HG02943 (cell line): ENCODE data around the gene NUDT16L1.
"Not testable (repeated sequence)": the region's sequence is repeated elsewhere in the genome, so short reads cannot be mapped to it uniquely, and the experiment has no call there.

Source experiments
- ATAC-seq: cut with Tn5 transposase; IDR thresholded peaks from one replicate; pipeline ENCODE4 v1.9.1; 2021; ENCODE audit warnings: mild to moderate bottlenecking, low read depth, moderate library complexity; ENCODE audit not compliant: unreplicated experiment

The NUDT16L1 gene

GRCh38 chr16:4713663-4714501 lies 20.5 kb downstream of the NUDT16L1 start:
- ATAC-seq = no peak

- no peak for ATAC-seq
Measured at GRCh38 chr16:4714996-4715395, 21.6 kb downstream of the NUDT16L1 start.

- ATAC-seq = no peak
Measured at GRCh38 chr16:4718466-4718865, 25.1 kb downstream of the NUDT16L1 start.

- no peak for ATAC-seq
Measured at GRCh38 chr16:4723071-4723767, 29.9 kb downstream of the NUDT16L1 start.

DNA sequence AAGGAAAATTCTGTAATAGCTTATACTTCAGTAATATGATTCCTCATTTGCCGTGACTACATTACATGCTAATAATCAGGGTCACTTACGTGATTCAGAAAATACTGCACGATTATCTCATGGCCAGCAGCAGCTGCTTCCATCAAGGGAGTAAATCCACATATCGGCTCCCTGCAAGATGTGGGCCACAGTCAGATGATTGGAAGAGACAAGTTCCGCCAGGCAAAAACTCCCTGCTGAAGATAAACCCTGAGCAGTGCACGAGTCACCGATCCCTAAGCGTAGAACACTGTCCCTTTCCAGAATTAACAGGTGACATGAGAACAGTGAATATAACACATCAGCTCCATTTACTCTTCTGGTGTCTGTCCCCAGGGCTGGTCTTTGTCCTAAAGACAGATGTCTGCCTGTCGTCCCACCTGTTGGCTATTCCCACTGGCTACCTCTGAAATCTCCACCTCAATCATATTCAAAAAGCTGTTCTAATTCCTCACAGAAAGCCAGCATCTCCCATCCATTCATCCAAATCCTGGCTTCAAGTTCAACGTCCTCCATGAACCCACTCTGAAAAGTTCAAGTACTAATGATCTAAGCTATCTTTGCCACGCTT lies 31.4 kb downstream of the NUDT16L1 start:
- ATAC-seq = no peak

DNA sequence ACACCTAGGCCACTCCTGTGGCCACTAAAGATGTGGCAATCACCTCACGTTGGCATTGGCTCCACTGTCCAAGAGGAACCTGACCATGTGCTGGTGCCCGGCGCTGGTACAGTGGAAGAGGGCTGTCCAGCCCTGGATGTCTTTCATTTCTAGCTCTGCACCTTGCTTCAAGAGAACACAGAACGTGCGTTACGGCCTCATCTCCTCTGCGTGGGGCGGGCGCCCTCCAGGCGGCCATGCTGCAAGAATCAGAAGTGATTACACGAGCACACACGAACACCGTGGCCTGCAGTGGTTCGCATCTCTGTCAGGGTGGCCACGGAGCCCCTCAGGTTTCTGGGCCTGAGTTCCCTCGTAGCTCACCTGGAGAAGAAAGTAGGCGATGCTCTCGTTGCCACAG lies 33.3 kb downstream of the NUDT16L1 start:
- no peak for ATAC-seq

DNA sequence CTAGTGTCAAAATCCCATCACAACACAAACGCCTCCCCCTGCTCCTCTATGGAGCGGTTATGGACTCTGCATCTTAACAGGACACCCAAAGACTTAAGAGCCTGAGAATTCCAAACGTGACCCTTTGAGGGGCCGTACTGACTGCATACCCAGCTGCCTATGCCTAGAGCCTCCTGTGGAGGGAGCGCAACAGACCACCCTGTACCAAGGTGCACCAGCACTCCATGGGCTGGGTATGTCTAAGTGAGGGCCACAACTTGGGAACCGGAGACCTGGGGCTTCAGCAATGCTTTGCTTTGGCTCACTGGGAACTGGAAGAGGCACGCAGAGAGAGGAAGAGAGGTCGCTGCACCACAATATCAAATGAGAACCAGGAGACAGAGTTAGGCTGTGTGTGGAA lies 35.3 kb downstream of the NUDT16L1 start:
- no peak for ATAC-seq

GRCh38 chr16:4729876-4730275 lies 36.5 kb downstream of the NUDT16L1 start:
- ATAC-seq = no peak

DNA sequence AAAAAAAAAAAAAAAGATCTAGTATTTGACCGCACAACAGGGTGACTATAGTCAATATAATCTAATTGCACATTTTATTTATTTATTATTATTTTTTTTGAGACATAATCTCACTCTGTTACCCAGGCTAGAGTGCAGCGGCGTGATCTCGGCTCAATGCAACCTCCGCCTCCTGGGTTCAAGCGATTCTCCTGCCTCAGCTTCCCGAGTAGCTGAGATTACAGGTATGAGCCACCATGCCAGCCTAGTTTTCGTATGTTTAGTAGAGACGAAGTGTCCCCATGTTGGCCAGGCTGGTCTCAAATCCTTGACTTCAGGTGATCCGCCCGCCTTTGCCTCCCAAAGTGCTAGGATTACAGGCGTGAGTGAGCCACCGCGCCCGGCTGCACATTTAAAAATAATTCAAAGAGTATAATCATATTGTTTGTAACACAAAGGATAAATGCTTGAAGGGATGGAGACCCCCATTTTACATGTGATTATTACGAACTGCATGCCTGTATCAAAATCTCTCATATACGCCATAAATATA lies 39.9 kb downstream of the NUDT16L1 start:
- ATAC-seq = no peak

DNA sequence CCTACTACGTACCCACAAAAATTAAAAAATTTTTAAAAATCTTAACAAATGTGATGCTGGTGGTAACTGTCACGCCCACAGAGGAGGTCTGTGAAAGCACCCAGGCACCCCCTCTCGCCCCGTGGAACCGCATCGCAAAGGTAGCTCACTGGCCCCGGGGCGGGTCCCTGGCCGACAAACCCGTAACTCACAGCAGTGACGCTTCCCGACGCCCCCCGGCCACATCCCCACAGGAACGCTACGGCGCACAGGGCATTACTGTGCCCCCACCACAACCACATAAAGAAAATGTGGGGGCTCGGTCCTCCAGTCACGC lies 40.3 kb downstream of the NUDT16L1 start:
- ATAC-seq = no peak

- ATAC-seq = peak; percentile 70
Measured at GRCh38 chr16:4734063-4734729, 40.8 kb downstream of the NUDT16L1 start, which contains the start of the genes ANKS3 and DNAAF8. TSS of gene ANKS3 (minus strand) at chr16:4734271. CDS start at chr16:4730149, 4,122 bp downstream. TSS of gene DNAAF8 (plus strand) at chr16:4734537. CDS start at chr16:4736515, 1,978 bp downstream.

DNA sequence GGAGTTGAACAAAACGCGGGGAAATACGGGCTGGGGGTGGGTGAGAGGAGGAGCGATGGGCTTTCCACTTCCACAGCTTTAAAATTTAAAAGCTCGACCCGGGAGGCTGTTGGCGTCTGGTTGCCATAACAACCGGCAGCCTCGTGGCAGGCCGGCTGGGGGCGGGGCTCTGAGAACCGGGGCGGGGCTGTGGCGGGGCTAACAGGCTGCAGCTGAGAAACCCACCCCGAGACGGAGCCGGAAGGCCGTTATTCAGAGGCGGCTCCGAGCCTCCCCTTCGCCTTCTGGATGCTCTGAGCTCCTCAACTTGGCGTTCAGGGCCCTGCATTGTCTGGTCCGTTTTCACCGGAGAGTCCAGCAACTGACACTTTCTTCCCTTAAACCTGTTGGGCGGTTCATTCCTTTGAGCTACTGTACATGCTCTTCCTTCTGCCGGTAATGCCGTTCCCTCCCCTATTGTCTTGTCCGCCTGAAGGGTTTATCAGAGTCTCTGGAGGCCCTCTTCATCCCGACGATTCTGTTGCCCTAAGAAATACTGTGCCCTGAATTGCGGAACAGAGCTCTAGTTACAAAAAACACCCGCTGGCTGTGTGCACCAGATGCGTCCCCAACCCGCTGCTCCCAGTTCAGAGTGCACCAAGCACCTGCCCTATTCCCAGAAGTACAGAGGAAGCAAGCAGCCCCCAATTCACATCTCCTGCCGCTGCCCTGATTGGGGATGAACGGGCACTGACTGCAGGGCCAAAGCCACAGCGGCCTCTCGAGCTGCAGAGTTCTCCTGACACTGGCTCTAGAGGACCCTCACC lies 41.6 kb downstream of the NUDT16L1 start:
- ATAC-seq = peak; percentile 64

GRCh38 chr16:4736546-4736945 lies 43.2 kb downstream of the NUDT16L1 start:
- no peak for ATAC-seq

DNA sequence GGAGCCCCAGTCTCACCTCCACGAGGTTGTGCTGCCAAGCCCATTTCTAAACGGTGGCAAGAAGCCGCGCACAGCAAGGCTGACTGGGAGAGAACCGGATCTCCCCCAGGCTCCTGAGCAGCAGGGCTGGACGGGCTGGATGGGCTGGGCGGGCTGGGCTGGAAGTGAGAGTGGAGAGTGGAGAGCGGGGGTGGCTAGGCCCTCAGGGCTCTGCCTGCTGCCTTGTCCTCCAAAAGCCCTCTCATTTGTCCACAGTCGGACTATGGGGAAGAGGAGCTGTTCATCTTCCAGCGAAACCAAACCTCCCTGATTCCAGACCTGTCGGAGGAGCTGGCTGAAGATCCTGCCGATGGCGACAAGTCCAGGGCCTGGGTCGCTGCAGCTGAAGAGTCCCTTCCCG lies 44.2 kb downstream of the NUDT16L1 start:
- no peak for ATAC-seq

GRCh38 chr16:4738370-4738769 lies 45.0 kb downstream of the NUDT16L1 start:
- not testable (repeated sequence) for ATAC-seq

DNA sequence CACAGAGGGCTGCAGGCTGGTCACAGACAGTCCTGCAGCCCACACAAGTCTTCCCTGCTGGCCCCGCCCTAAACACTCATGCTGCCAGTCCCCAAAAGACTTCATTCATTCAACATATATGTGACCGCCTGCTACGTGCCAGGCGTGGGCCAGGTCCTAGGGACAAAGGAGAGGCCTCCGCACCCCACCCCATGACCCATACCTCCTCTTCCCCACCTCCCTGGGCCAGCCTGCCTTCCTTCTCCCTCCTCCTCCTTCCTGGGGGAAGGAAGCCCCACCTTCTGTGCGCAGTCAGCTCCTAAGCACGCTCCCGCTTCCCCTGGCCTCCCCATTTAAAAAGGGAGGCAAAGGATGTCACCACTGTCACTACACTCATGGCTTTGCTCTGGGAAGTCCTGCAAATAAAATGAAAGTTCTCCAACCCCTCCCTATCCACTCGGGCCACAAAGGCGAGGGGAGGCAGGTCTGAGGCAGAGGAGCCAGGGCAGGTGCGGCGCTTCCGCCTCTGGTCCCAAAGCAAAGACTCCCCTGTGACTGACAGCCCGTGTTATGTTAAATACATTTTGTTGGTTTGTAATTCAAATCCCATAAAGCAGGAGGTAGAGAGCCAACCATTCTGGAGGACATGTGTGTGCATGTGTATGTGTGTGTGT lies 50.0 kb downstream of the NUDT16L1 start:
- ATAC-seq = no peak

- no peak for ATAC-seq
Measured at GRCh38 chr16:4744555-4745273, 51.4 kb downstream of the NUDT16L1 start.

GRCh38 chr16:4745274-4745569 lies 51.9 kb downstream of the NUDT16L1 start:
- ATAC-seq = no peak
